ENCODE data around the gene RERE.
A peak's percentile ranks its signal among the peaks of the same experiment; 100 is the strongest.
"Not testable (repeated sequence)": the region's sequence is repeated elsewhere in the genome, so short reads cannot be mapped to it uniquely, and the experiment has no call there.

Gene RERE

GRCh38 chr1:8457760-8458381 lies 359.6 kb downstream of the RERE start:
- DNase-seq (ENCODE audit: low read depth), result no peak
- no peak overlapping the region for H3K4me3 ChIP-seq (replicated peaks; ENCODE audit: low read depth, low read length)
- TF ChIP-seq CTCF (IDR thresholded peaks at IDR 0.05; ENCODE audit: low read length, missing control alignments), result no peak

GRCh38 chr1:8456991-8457390 lies 360.4 kb downstream of the RERE start:
- no peak for TF ChIP-seq CTCF (IDR thresholded peaks at IDR 0.05; ENCODE audit: low read length, missing control alignments)
- peak; percentile 38 for DNase-seq (ENCODE audit: low read depth)
- no peak overlapping the region for H3K4me3 ChIP-seq (replicated peaks; ENCODE audit: low read depth, low read length)

- H3K4me3 ChIP-seq (replicated peaks; ENCODE audit: low read depth, low read length), result no peak overlapping the region
- peak; percentile 84 for DNase-seq (ENCODE audit: low read depth)
- TF ChIP-seq CTCF (IDR thresholded peaks at IDR 0.05; ENCODE audit: low read length, missing control alignments), result no peak
Observed at GRCh38 chr1:8456308-8456912, 361.0 kb downstream of the RERE start.

- no peak for DNase-seq (ENCODE audit: low read depth)
- no peak overlapping the region for H3K4me3 ChIP-seq (replicated peaks; ENCODE audit: low read depth, low read length)
- TF ChIP-seq CTCF (IDR thresholded peaks at IDR 0.05; ENCODE audit: low read length, missing control alignments), result no peak
Observed at GRCh38 chr1:8455700-8456307, 361.6 kb downstream of the RERE start.

GRCh38 chr1:8450312-8450711 lies 367.1 kb downstream of the RERE start:
- H3K4me3 ChIP-seq (replicated peaks; ENCODE audit: low read depth, low read length), result no peak overlapping the region
- no peak for TF ChIP-seq CTCF (IDR thresholded peaks at IDR 0.05; ENCODE audit: low read length, missing control alignments)
- no peak for DNase-seq (ENCODE audit: low read depth)

GRCh38 chr1:8448911-8449661 lies 368.4 kb downstream of the RERE start:
- H3K4me3 ChIP-seq (replicated peaks; ENCODE audit: low read depth, low read length), result peak overlapping the region; percentile 28
- no peak for TF ChIP-seq CTCF (IDR thresholded peaks at IDR 0.05; ENCODE audit: low read length, missing control alignments)

GRCh38 chr1:8448505-8448904 lies 368.9 kb downstream of the RERE start:
- H3K4me3 ChIP-seq (replicated peaks; ENCODE audit: low read depth, low read length); DNase-seq (ENCODE audit: low read depth): not testable (repeated sequence)

More at GRCh38 chr1:8448911-8449661, 368.4 kb downstream of the RERE start:
- peak; percentile 33 for DNase-seq (ENCODE audit: low read depth)
